Panc1 (cell line): ENCODE measurements around the gene ARFIP2. TPM values are rescaled to one million over a fixed set of nuclear protein-coding genes. Genes with fewer than 3 reads are reported as not detected.
A peak's percentile ranks its signal among the peaks of the same experiment; 100 is the strongest.

Experiments
- ATAC-seq: fragments of 200-7000 bp; cut with Tn5 transposase; 2 replicates; pipeline ENCODE4 v1.9.1; 2020; ENCODE audit warnings: mild to moderate bottlenecking, moderate library complexity
- BruUV-seq: library from RNA; stranded (reverse); fragments of 400-500 nt; replicated peaks from 2 replicates; lab custom pipeline; 2021; lab: Mats Ljungman, UMichigan
- CTCF ChIA-PET: fragments of 300-600 bp; sonication (Branson Sonifier 250); formaldehyde crosslinking; loops from one replicate; lab custom pipeline; 2022; ENCODE audit warnings: antibody characterized with exemption; lab: Charles Lee
- POLR2A ChIA-PET: fragments of 300-600 bp; sonication (Branson Sonifier 250); formaldehyde crosslinking; loops from one replicate; lab custom pipeline; 2022; ENCODE audit warnings: antibody characterized with exemption; lab: Charles Lee
- DNase-seq: peaks from one replicate; pipeline ENCODE4 v3.0.0-alpha.2; 2010; ENCODE audit warnings: low read depth, low spot score
- H3K27ac ChIP-seq: 2 replicates; pipeline ENCODE4 v1.5.1; 2011; ENCODE audit warnings: mild to moderate bottlenecking, low read length, inconsistent platforms
- H3K27me3 ChIP-seq: fragments of 200-500 bp; sonication (Bioruptor generic); 2 replicates; pipeline ENCODE4 v1.6.0; 2014; ENCODE audit warnings: low read length, inconsistent platforms; ENCODE audit not compliant: control insufficient read depth, insufficient read depth
- H3K36me3 ChIP-seq: fragments of 200-500 bp; sonication (Bioruptor generic); 2 replicates; pipeline ENCODE4 v1.5.1; 2014; ENCODE audit warnings: inconsistent platforms, mild to moderate bottlenecking, low read length, moderate library complexity; ENCODE audit not compliant: control insufficient read depth, insufficient read depth
- H3K4me1 ChIP-seq: 2 replicates; pipeline ENCODE4 v1.5.1; 2011; ENCODE audit warnings: inconsistent platforms, mild to moderate bottlenecking, low read length, moderate library complexity; ENCODE audit not compliant: control insufficient read depth, insufficient read depth
- H3K4me3 ChIP-seq, 2 experiments: 2 replicates each; pipeline ENCODE4 v1.5.1; 2011 to 2012; ENCODE audit warnings: low read depth in 2 of 2, low read length in 2 of 2, mild to moderate bottlenecking in 2 of 2, inconsistent platforms in 1 of 2, moderate library complexity in 1 of 2
- H3K9me3 ChIP-seq: fragments of 200-500 bp; sonication (Bioruptor generic); 2 replicates; pipeline ENCODE4 v1.5.1; 2014; ENCODE audit warnings: low read depth, mild to moderate bottlenecking, inconsistent platforms, low read length, moderate library complexity; ENCODE audit not compliant: control insufficient read depth, insufficient read depth
- CTCF ChIP-seq: fragments of 450-650 bp; IDR thresholded peaks from 2 replicates; pipeline ENCODE4 v1.5.1; 2017; ENCODE audit warnings: mild to moderate bottlenecking
- POLR2AphosphoS5 ChIP-seq: IDR thresholded peaks from 2 replicates; pipeline ENCODE4 v1.6.1; 2012; ENCODE audit warnings: mild to moderate bottlenecking, low read depth, low read length, moderate library complexity
- REST ChIP-seq, 2 experiments: IDR thresholded peaks; 2 replicates each; pipeline ENCODE4 v1.6.1; 2011 to 2012; ENCODE audit warnings: low read depth in 2 of 2, control low read depth in 1 of 2, low read length in 1 of 2, mild to moderate bottlenecking in 1 of 2, moderate library complexity in 1 of 2; ENCODE audit not compliant: insufficient read depth in 1 of 2
- SIN3A ChIP-seq: IDR thresholded peaks from 2 replicates; pipeline ENCODE4 v1.6.1; 2012; ENCODE audit warnings: low read depth, mild to moderate bottlenecking, low read length, moderate library complexity, borderline replicate concordance; ENCODE audit not compliant: insufficient read depth
- TCF7L2 ChIP-seq: IDR thresholded peaks from 2 replicates; pipeline ENCODE4 v1.6.1; 2011; ENCODE audit warnings: mild to moderate bottlenecking, low read depth, low read length, inconsistent platforms
- in situ Hi-C: cut with HindIII; loops from 2 replicates; pipeline ENCODE4 v1.10.0; 2016; ENCODE audit warnings: low sequenced_read_pairs, low pct_unique_long_range_greater_than_20kb
- intact Hi-C: fragments of 100-400 bp; cut with micrococcal nuclease; formaldehyde crosslinking; loops from one replicate; pipeline ENCODE4 v1.10.0; 2022; ENCODE audit not compliant: unreplicated experiment
- total RNA-seq: library from RNA; stranded (reverse); gene quantifications from one replicate; pipeline ENCODE4 v1.2.1, GENCODE V29; 2021; ENCODE audit not compliant: unreplicated experiment

Gene ARFIP2
- total RNA-seq, 1 experiment from 2014 or later: 116 TPM

- intact Hi-C loops: no loop called here
- ChIA-PET POLR2A (interaction anchor here (0.5 kb wide), 1 partner anchor 13 kb away, joined by 15 read pairs; no protein-coding TSS in a partner anchor), CTCF (no interaction called here)
- Histone ChIP-seq H3K9me3 (no peaks in the 10 kb centered on the region), H3K4me3 (no peak overlapping the region), H3K27ac (no peak overlapping the region), H3K4me1 (no peaks in the 10 kb centered on the region), H3K36me3 (peaks cover 25% of the 10 kb centered on the region; the same call in 1 of the 2 replicates), H3K27me3 (no peaks in the 10 kb centered on the region)
- no peak for TF ChIP-seq SIN3A
- TF ChIP-seq REST (IDR thresholded peaks at IDR 0.05; ENCODE audit: insufficient read depth in 1 of 2, low read depth in 2 of 2, low read length in 1 of 2): no peak
- TF ChIP-seq CTCF: no peak
- TF ChIP-seq TCF7L2: no peak
- TF ChIP-seq POLR2AphosphoS5: no peak
- ATAC-seq (no peak), DNase-seq (no peak)
- no TSS peak for BruUV-seq
- in situ Hi-C loops: no loop called here
Observed at GRCh38 chr11:6488821-6489220, 7.7 kb upstream of the ARFIP2 start.

GRCh38 chr11:6488342-6488741, 7.2 kb upstream of the ARFIP2 start:
- CTCF ChIA-PET: interaction anchor here (1.0 kb wide), 1 partner anchor 109 kb away, joined by 4 read pairs; no protein-coding TSS in a partner anchor
- intact Hi-C loops (no loop called here), in situ Hi-C loops (no loop called here)
- H3K27me3 ChIP-seq: no peaks in the 10 kb centered on the region
- peaks cover 29% of the 10 kb centered on the region; the same call in 1 of the 2 replicates for H3K36me3 ChIP-seq
- no TSS peak for BruUV-seq
- TF ChIP-seq CTCF (no peak), SIN3A (no peak), POLR2AphosphoS5 (no peak), REST (IDR thresholded peaks at IDR 0.05; ENCODE audit: insufficient read depth in 1 of 2, low read depth in 2 of 2, low read length in 1 of 2) (no peak), TCF7L2 (no peak)
- POLR2A ChIA-PET: no interaction called here
- no peak overlapping the region for H3K27ac ChIP-seq
- no peaks in the 10 kb centered on the region for H3K4me1 ChIP-seq
- H3K4me3 ChIP-seq: no peak overlapping the region
- 0 out of 2 replicates have a peak, but pooled peaks have one; percentile 12 for ATAC-seq
- DNase-seq: no peak
- no peaks in the 10 kb centered on the region for H3K9me3 ChIP-seq
